ENCODE data around the gene MAD1L1.

The MAD1L1 gene

GRCh38 chr7:2275101-2275500 lies 42.4 kb upstream of the MAD1L1 start:
- peaks cover 12% of the 10 kb centered on the region for H3K79me2 ChIP-seq (ENCODE audit: insufficient read depth, low read length)
- ATAC-seq (ENCODE audit: insufficient read depth, low read depth) = no peak

GRCh38 chr7:2274666-2275065 lies 41.9 kb upstream of the MAD1L1 start:
- Histone ChIP-seq H4K20me1 (ENCODE audit: insufficient read depth, low read length) (peaks cover 9% of the 10 kb centered on the region; the same call in 1 of the 2 replicates), H3K4me2 (ENCODE audit: insufficient read depth, low read length) (no peak overlapping the region), H3K36me3 (ENCODE audit: insufficient read depth, low read length) (peaks cover 25% of the 10 kb centered on the region), H3K9me3 (ENCODE audit: insufficient read depth, low read length, severe bottlenecking) (no peaks in the 10 kb centered on the region), H3K79me2 (ENCODE audit: insufficient read depth, low read length) (peaks cover 10% of the 10 kb centered on the region), H3K4me3 (ENCODE audit: low read depth in 1 of 2, low read length in 2 of 2) (no peak overlapping the region), H3K4me1 (ENCODE audit: insufficient read depth, low read length) (no peaks in the 10 kb centered on the region), H3K27me3 (ENCODE audit: insufficient read depth, low read length, poor library complexity) (no peaks in the 10 kb centered on the region), H3K27ac (ENCODE audit: low read length) (no peak overlapping the region), H3K9ac (ENCODE audit: low read depth, low read length) (no peak overlapping the region), H2AFZ (ENCODE audit: low read depth, low read length) (no peak overlapping the region)
- TF ChIP-seq CTCF (IDR thresholded peaks at IDR 0.05; ENCODE audit: borderline replicate concordance, extremely low read depth, low read length, poor library complexity, severe bottlenecking) = no peak
- TF ChIP-seq EZH2 (IDR thresholded peaks at IDR 0.05; ENCODE audit: borderline replicate concordance, low read depth, low read length, severe bottlenecking) = no peak
- ATAC-seq (ENCODE audit: insufficient read depth, low read depth) (no peak), DNase-seq (no peak)

More at GRCh38 chr7:2275101-2275500, 42.4 kb upstream of the MAD1L1 start:
- peaks cover 25% of the 10 kb centered on the region for H3K36me3 ChIP-seq (ENCODE audit: insufficient read depth, low read length)
- no peak overlapping the region for H3K27ac ChIP-seq (ENCODE audit: low read length)
- H4K20me1 ChIP-seq (ENCODE audit: insufficient read depth, low read length) = peaks cover 12% of the 10 kb centered on the region; the same call in 1 of the 2 replicates
- H3K9me3 ChIP-seq (ENCODE audit: insufficient read depth, low read length, severe bottlenecking) = no peaks in the 10 kb centered on the region
- H3K4me2 ChIP-seq (ENCODE audit: insufficient read depth, low read length) = no peak overlapping the region
- no peak overlapping the region for H3K4me3 ChIP-seq (ENCODE audit: low read depth in 1 of 2, low read length in 2 of 2)
- no peaks in the 10 kb centered on the region for H3K27me3 ChIP-seq (ENCODE audit: insufficient read depth, low read length, poor library complexity)
- DNase-seq = no peak
- no peak for TF ChIP-seq CTCF (IDR thresholded peaks at IDR 0.05; ENCODE audit: borderline replicate concordance, extremely low read depth, low read length, poor library complexity, severe bottlenecking)
- no peak for TF ChIP-seq EZH2 (IDR thresholded peaks at IDR 0.05; ENCODE audit: borderline replicate concordance, low read depth, low read length, severe bottlenecking)
- no peak overlapping the region for H3K9ac ChIP-seq (ENCODE audit: low read depth, low read length)
- no peak overlapping the region for H2AFZ ChIP-seq (ENCODE audit: low read depth, low read length)
- H3K4me1 ChIP-seq (ENCODE audit: insufficient read depth, low read length) = no peaks in the 10 kb centered on the region

- no peak overlapping the region for H3K9ac ChIP-seq (ENCODE audit: low read depth, low read length)
Observed at GRCh38 chr7:2273866-2274265, 41.1 kb upstream of the MAD1L1 start.

More at GRCh38 chr7:2273866-2274265, 41.1 kb upstream of the MAD1L1 start:
- Histone ChIP-seq H3K9me3 (ENCODE audit: insufficient read depth, low read length, severe bottlenecking) (no peaks in the 10 kb centered on the region), H3K4me2 (ENCODE audit: insufficient read depth, low read length) (no peak overlapping the region), H3K27me3 (ENCODE audit: insufficient read depth, low read length, poor library complexity) (no peaks in the 10 kb centered on the region), H4K20me1 (ENCODE audit: insufficient read depth, low read length) (peaks cover 9% of the 10 kb centered on the region; the same call in 1 of the 2 replicates), H3K79me2 (ENCODE audit: insufficient read depth, low read length) (peaks cover 5% of the 10 kb centered on the region; the same call in 1 of the 2 replicates), H2AFZ (ENCODE audit: low read depth, low read length) (no peak overlapping the region), H3K36me3 (ENCODE audit: insufficient read depth, low read length) (peaks cover 27% of the 10 kb centered on the region), H3K27ac (ENCODE audit: low read length) (no peak overlapping the region), H3K4me1 (ENCODE audit: insufficient read depth, low read length) (no peaks in the 10 kb centered on the region), H3K4me3 (ENCODE audit: low read depth in 1 of 2, low read length in 2 of 2) (no peak overlapping the region)
- no peak for DNase-seq
- no peak for ATAC-seq (ENCODE audit: insufficient read depth, low read depth)
- TF ChIP-seq CTCF (IDR thresholded peaks at IDR 0.05; ENCODE audit: borderline replicate concordance, extremely low read depth, low read length, poor library complexity, severe bottlenecking) (no peak), EZH2 (IDR thresholded peaks at IDR 0.05; ENCODE audit: borderline replicate concordance, low read depth, low read length, severe bottlenecking) (no peak)

Data from DND-41 (cell line).